Nephron (organoid): Measurements from ENCODE around the gene GJB3.
A peak's percentile ranks its signal among the peaks of the same experiment; 100 is the strongest.

Source experiments
- H3K27ac Mint-ChIP-seq, 3 experiments: 2 replicates each; pipeline ENCODE4 v1.8.0; 2020; ENCODE audit warnings: mixed read lengths in 3 of 3, mild to moderate bottlenecking in 2 of 3, moderate library complexity in 1 of 3
- H3K27me3 Mint-ChIP-seq: 2 replicates; pipeline ENCODE4 v1.8.0; 2021; ENCODE audit warnings: low read depth, mild to moderate bottlenecking, moderate library complexity, mixed read lengths
- H3K36me3 Mint-ChIP-seq: 2 replicates; pipeline ENCODE4 v1.8.0; 2020; ENCODE audit warnings: low read depth, mixed read lengths
- H3K4me1 Mint-ChIP-seq: 2 replicates; pipeline ENCODE4 v1.8.0; 2020; ENCODE audit warnings: mixed read lengths
- H3K4me3 Mint-ChIP-seq, 3 experiments: 2 replicates each; pipeline ENCODE4 v1.8.0; 2020; ENCODE audit warnings: mild to moderate bottlenecking in 3 of 3, mixed read lengths in 3 of 3, moderate library complexity in 2 of 3
- H3K9me3 Mint-ChIP-seq: 2 replicates; pipeline ENCODE4 v1.8.0; 2020; ENCODE audit warnings: mixed read lengths
- CTCF ChIP-seq, 3 experiments: fragments of 200-600 bp; sonication (generic); IDR thresholded peaks; one replicate each; pipeline ENCODE4 v1.5.0; 2021; ENCODE audit warnings: antibody characterized with exemption in 3 of 3; ENCODE audit not compliant: unreplicated experiment in 3 of 3

The GJB3 gene

GRCh38 chr1:34754964-34755637 lies 25.9 kb upstream of the GJB3 start, which contains the start of gene GJB5:
Gene GJB5 (plus strand): TSS chr1:34755047. CDS start chr1:34757331, 2,284 bp downstream.
- no peak within 1 kb of the TSS for H3K4me3 Mint-ChIP-seq
- peaks cover 9% of the 10 kb centered on the region for H3K27me3 Mint-ChIP-seq
- H3K9me3 Mint-ChIP-seq: no peaks in the 10 kb centered on the region
- no peaks in the 10 kb centered on the region for H3K36me3 Mint-ChIP-seq
- no peak for TF ChIP-seq CTCF (IDR thresholded peaks at IDR 0.05; ENCODE audit: unreplicated experiment in 3 of 3)
- H3K27ac Mint-ChIP-seq: no peak within 1 kb of the TSS
- no peaks in the 10 kb centered on the region for H3K4me1 Mint-ChIP-seq

- peaks cover 9% of the 10 kb centered on the region for H3K27me3 Mint-ChIP-seq
- H3K9me3 Mint-ChIP-seq: no peaks in the 10 kb centered on the region
- no peak overlapping the region for H3K27ac Mint-ChIP-seq
- no peaks in the 10 kb centered on the region for H3K36me3 Mint-ChIP-seq
- no peaks in the 10 kb centered on the region for H3K4me1 Mint-ChIP-seq
- no peak for TF ChIP-seq CTCF (IDR thresholded peaks at IDR 0.05; ENCODE audit: unreplicated experiment in 3 of 3)
- H3K4me3 Mint-ChIP-seq: no peak overlapping the region
Observed at GRCh38 chr1:34755961-34756360, 25.1 kb upstream of the GJB3 start.

- no peak for TF ChIP-seq CTCF (IDR thresholded peaks at IDR 0.05; ENCODE audit: unreplicated experiment in 3 of 3)
- H3K27ac Mint-ChIP-seq: no peak overlapping the region
- H3K27me3 Mint-ChIP-seq: peaks cover 9% of the 10 kb centered on the region
- H3K4me3 Mint-ChIP-seq: no peak overlapping the region
- H3K36me3 Mint-ChIP-seq: no peaks in the 10 kb centered on the region
- no peaks in the 10 kb centered on the region for H3K4me1 Mint-ChIP-seq
- H3K9me3 Mint-ChIP-seq: no peaks in the 10 kb centered on the region
Observed at GRCh38 chr1:34757386-34757785, 23.6 kb upstream of the GJB3 start.

GRCh38 chr1:34758751-34759150 lies 22.3 kb upstream of the GJB3 start:
- H3K4me3 Mint-ChIP-seq: no peak overlapping the region
- peaks cover 8% of the 10 kb centered on the region for H3K27me3 Mint-ChIP-seq
- H3K4me1 Mint-ChIP-seq: no peaks in the 10 kb centered on the region
- H3K36me3 Mint-ChIP-seq: no peaks in the 10 kb centered on the region
- peak overlapping the region in 2 of 3 experiments; percentile 61 to 67 for H3K27ac Mint-ChIP-seq
- no peaks in the 10 kb centered on the region for H3K9me3 Mint-ChIP-seq
- no peak for TF ChIP-seq CTCF (IDR thresholded peaks at IDR 0.05; ENCODE audit: unreplicated experiment in 3 of 3)

GRCh38 chr1:34759503-34760357 lies 21.3 kb upstream of the GJB3 start, which contains the start of gene GJB4:
Gene GJB4 (plus strand): TSS chr1:34759740. CDS start chr1:34761255, 1,515 bp downstream.
- Mint-ChIP-seq H3K4me1 (no peaks in the 10 kb centered on the region), H3K36me3 (no peaks in the 10 kb centered on the region), H3K27me3 (peaks cover 8% of the 10 kb centered on the region), H3K27ac (peak within 1 kb of the TSS in 2 of 3 experiments; percentile 61 to 67), H3K9me3 (no peaks in the 10 kb centered on the region), H3K4me3 (no peak within 1 kb of the TSS)
- no peak for TF ChIP-seq CTCF (IDR thresholded peaks at IDR 0.05; ENCODE audit: unreplicated experiment in 3 of 3)
